Kidney (tissue), 14 donors: Measurements from ENCODE around the gene HRG. TPM values are rescaled to one million over a fixed set of nuclear protein-coding genes. Genes with fewer than 3 reads are reported as not detected.

Experiments used
- DNase-seq, 5 donors: peaks; one replicate each; pipeline ENCODE4 v3.0.0-alpha.2; 2013 to 2020
- FAIRE-seq: peaks from 2 replicates; lab custom pipeline; 2012; peaks lifted over from hg19 to GRCh38; lab: Jason Lieb, UNC
- H3K27ac ChIP-seq, 2 donors: one replicate each; pipeline ENCODE4 v1.7.0; 2013; ENCODE audit warnings: low read depth in 2 of 2, low read length in 2 of 2, inconsistent platforms in 1 of 2
- H3K27me3 ChIP-seq: one replicate; pipeline ENCODE4 v1.7.1; 2013; ENCODE audit warnings: low read length, inconsistent platforms; ENCODE audit not compliant: control insufficient read depth, insufficient read depth
- H3K36me3 ChIP-seq, 3 donors: one replicate each; pipeline versions ENCODE4 v1.7.0 to v1.7.1; 2013; ENCODE audit warnings: low read length in 3 of 3, control low read depth in 1 of 3, inconsistent platforms in 1 of 3; ENCODE audit not compliant: insufficient read depth in 3 of 3, control insufficient read depth in 2 of 3
- H3K4me1 ChIP-seq, 3 donors: one replicate each; pipeline versions ENCODE4 v1.7.0 to v1.7.1; 2013; ENCODE audit warnings: low read length in 3 of 3, inconsistent platforms in 1 of 3, low read depth in 1 of 3; ENCODE audit not compliant: control insufficient read depth in 2 of 3, insufficient read depth in 2 of 3
- H3K4me3 ChIP-seq, 3 donors: one replicate each; pipeline versions ENCODE4 v1.7.0 to v1.8.1; 2013; ENCODE audit warnings: low read length in 3 of 3, control low read depth in 1 of 3, inconsistent platforms in 1 of 3
- H3K9ac ChIP-seq, 3 donors: one replicate each; pipeline versions ENCODE4 v1.7.0 to v1.7.1; 2013; ENCODE audit warnings: low read length in 3 of 3, control low read depth in 1 of 3, inconsistent platforms in 1 of 3
- H3K9me3 ChIP-seq, 3 donors: one replicate each; pipeline versions ENCODE4 v1.7.0 to v1.7.1; 2013; ENCODE audit warnings: low read length in 3 of 3, control low read depth in 1 of 3, inconsistent platforms in 1 of 3; ENCODE audit not compliant: control insufficient read depth in 2 of 3, insufficient read depth in 1 of 3
- intact Hi-C: fragments of 100-400 bp; cut with DNase I; formaldehyde crosslinking; loops from one replicate; pipeline ENCODE4 v1.11.1; 2022
- polyA plus RNA-seq: library from polyadenylated mRNA; stranded (reverse); fragments of 350-450 nt; fragmentation: Illumina TruSeq; extraction: RNeasy Lipid Tissue Mini Kit (QIAGEN cat#74804); gene quantifications from one replicate; pipeline ENCODE4 v1.2.3, GENCODE V29; 2014; ENCODE audit warnings: low read depth, low replicate concordance; ENCODE audit not compliant: insufficient read depth
- total RNA-seq: library from RNA; stranded (reverse); fragmentation: NEBNext Ultra II Directional; extraction: Animal tissue kit (Norgen Biotek cat#: 25700); gene quantifications from one replicate; pipeline ENCODE4 v1.2.1, GENCODE V29; 2021
- TF ChIP-seq, protein P1 (sequence below): IDR thresholded peaks from 3 replicates; pipeline ENCODE4 v1.5.1; 2012; ENCODE audit warnings: mild to moderate bottlenecking, moderate library complexity, borderline replicate concordance; ENCODE audit not compliant: insufficient read depth; ENCODE audit errors: extremely low read depth
- donor health status: control.
- donor health status: control.
- donor health status: control.
- donor health status: control.
- donor health status: control.
- donor health status: DM: yes; HTN: yes; CAD: no.
- donor health status: Normal renal cell carcinoma (clear cell type).

Gene HRG
- total and polyA plus RNA-seq, 2 donors from 2014 or later, result 0.35 to 22.8 TPM

- DNase-seq, result no peak
- Histone ChIP-seq H3K27ac (no peak overlapping the region), H3K27me3 (no peaks in the 10 kb centered on the region), H3K4me3 (no peak overlapping the region), H3K9me3 (no peaks in the 10 kb centered on the region), H3K9ac (no peak overlapping the region), H3K4me1 (no peaks in the 10 kb centered on the region), H3K36me3 (no peaks in the 10 kb centered on the region)
- FAIRE-seq, result no peak
- TF ChIP-seq, protein P1, sequence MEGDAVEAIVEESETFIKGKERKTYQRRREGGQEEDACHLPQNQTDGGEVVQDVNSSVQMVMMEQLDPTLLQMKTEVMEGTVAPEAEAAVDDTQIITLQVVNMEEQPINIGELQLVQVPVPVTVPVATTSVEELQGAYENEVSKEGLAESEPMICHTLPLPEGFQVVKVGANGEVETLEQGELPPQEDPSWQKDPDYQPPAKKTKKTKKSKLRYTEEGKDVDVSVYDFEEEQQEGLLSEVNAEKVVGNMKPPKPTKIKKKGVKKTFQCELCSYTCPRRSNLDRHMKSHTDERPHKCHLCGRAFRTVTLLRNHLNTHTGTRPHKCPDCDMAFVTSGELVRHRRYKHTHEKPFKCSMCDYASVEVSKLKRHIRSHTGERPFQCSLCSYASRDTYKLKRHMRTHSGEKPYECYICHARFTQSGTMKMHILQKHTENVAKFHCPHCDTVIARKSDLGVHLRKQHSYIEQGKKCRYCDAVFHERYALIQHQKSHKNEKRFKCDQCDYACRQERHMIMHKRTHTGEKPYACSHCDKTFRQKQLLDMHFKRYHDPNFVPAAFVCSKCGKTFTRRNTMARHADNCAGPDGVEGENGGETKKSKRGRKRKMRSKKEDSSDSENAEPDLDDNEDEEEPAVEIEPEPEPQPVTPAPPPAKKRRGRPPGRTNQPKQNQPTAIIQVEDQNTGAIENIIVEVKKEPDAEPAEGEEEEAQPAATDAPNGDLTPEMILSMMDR, result no peak
- intact Hi-C loops, result no loop called here
Measured at GRCh38 chr3:186636536-186636935, 29.3 kb upstream of the HRG start.

GRCh38 chr3:186637686-186638085 is 28.1 kb upstream of the HRG start:
- no peak for FAIRE-seq
- Histone ChIP-seq H3K27ac (no peak overlapping the region), H3K36me3 (no peaks in the 10 kb centered on the region), H3K9ac (no peak overlapping the region), H3K4me3 (no peak overlapping the region), H3K4me1 (peaks cover 0 to 3% (median 0%) of the 10 kb centered on the region in 3 donors), H3K9me3 (no peaks in the 10 kb centered on the region), H3K27me3 (no peaks in the 10 kb centered on the region)
- no peak for DNase-seq
- intact Hi-C loops, result no loop called here
- TF ChIP-seq, protein P1, result no peak

DNA sequence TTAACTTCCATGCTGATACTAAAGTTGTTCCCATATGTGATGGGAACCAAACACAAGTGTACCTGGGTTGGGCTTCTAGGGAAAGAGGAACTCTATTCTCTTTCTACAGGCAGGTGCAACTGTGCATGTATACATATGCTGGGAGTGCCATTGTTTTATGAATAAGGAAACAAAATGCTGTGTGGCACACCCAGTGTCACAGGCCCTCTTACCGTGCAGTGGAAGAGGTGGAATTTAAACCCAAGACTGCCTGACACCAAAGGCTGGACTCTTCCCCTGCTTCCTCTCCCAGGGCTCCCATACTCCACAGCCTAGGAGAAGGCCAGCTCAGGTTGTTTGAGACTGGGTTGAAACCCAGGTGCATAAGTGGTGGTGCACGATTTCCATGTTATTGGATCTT is 27.6 kb upstream of the HRG start:
- Histone ChIP-seq H3K36me3 (no peaks in the 10 kb centered on the region), H3K27ac (no peak overlapping the region), H3K9ac (no peak overlapping the region), H3K27me3 (no peaks in the 10 kb centered on the region), H3K4me1 (peaks cover 0 to 3% (median 0%) of the 10 kb centered on the region in 3 donors), H3K4me3 (no peak overlapping the region), H3K9me3 (no peaks in the 10 kb centered on the region)
- DNase-seq (no peak), FAIRE-seq (no peak)
- TF ChIP-seq, protein P1, result no peak
- intact Hi-C loops, result no loop called here
